HepG2 (cell line): ENCODE data around the gene ABCC1. TPM values are rescaled to one million over a fixed set of nuclear protein-coding genes. Genes with fewer than 3 reads are reported as not detected.

Experiments used
- AKNA ChIP-seq: sonication (generic); formaldehyde crosslinking; IDR thresholded peaks from 2 replicates; pipeline ENCODE4 v1.4.0; 2020; ENCODE audit warnings: missing genetic modification reagents, borderline replicate concordance
- CENPX ChIP-seq: sonication (generic); formaldehyde crosslinking; IDR thresholded peaks from 2 replicates; pipeline ENCODE4 v1.9.0; 2021; ENCODE audit warnings: mild to moderate bottlenecking, missing genetic modification reagents, moderate library complexity
- CREB1 ChIP-seq, 2 experiments: fragments of 450-650 bp in 1 of 2; IDR thresholded peaks; 2 replicates each; pipeline ENCODE4 v1.6.1; 2016 to 2017; ENCODE audit warnings: control low read depth in 1 of 2, mild to moderate bottlenecking in 1 of 2, missing compliant biosample characterization in 1 of 2, missing genetic modification characterization in 1 of 2
- E2F5 ChIP-seq: sonication (generic); formaldehyde crosslinking; conservative IDR thresholded peaks from 2 replicates; pipeline ENCODE4 v1.4.0; 2020; ENCODE audit warnings: missing genetic modification reagents
- IRX3 ChIP-seq: sonication (generic); formaldehyde crosslinking; IDR thresholded peaks from 2 replicates; pipeline ENCODE4 v1.8.1; 2023; ENCODE audit warnings: mild to moderate bottlenecking, low read depth, missing genetic modification reagents, borderline replicate concordance
- KAT7 ChIP-seq: IDR thresholded peaks from 2 replicates; pipeline ENCODE4 v1.6.1; 2018; ENCODE audit warnings: borderline replicate concordance, missing compliant biosample characterization
- KDM1A ChIP-seq: IDR thresholded peaks from 2 replicates; pipeline ENCODE4 v1.6.1; 2016; ENCODE audit warnings: missing compliant biosample characterization
- MEF2D ChIP-seq: sonication (generic); formaldehyde crosslinking; IDR thresholded peaks from 2 replicates; pipeline ENCODE4 v1.5.1; 2020; ENCODE audit warnings: mild to moderate bottlenecking, missing genetic modification reagents
- NKX3-1 ChIP-seq: sonication (generic); formaldehyde crosslinking; IDR thresholded peaks from 2 replicates; pipeline ENCODE4 v1.5.0; 2020; ENCODE audit warnings: missing genetic modification reagents
- RARA ChIP-seq: IDR thresholded peaks from 2 replicates; pipeline ENCODE4 v1.6.1; 2016; ENCODE audit warnings: missing genetic modification reagents, missing compliant biosample characterization
- RARG ChIP-seq: sonication (generic); formaldehyde crosslinking; IDR thresholded peaks from 2 replicates; pipeline ENCODE4 v1.4.0; 2020; ENCODE audit warnings: low read depth, mild to moderate bottlenecking, missing genetic modification reagents
- SPEN ChIP-seq: sonication (generic); formaldehyde crosslinking; IDR thresholded peaks from 2 replicates; pipeline ENCODE4 v1.5.1; 2020; ENCODE audit warnings: low read depth, mild to moderate bottlenecking, missing genetic modification reagents
- SRY ChIP-seq: sonication (generic); formaldehyde crosslinking; IDR thresholded peaks from 2 replicates; pipeline ENCODE4 v1.8.0; 2022; ENCODE audit warnings: mild to moderate bottlenecking, missing genetic modification reagents
- SUZ12 ChIP-seq: fragments of 150-350 bp; IDR thresholded peaks from 2 replicates; pipeline ENCODE4 v1.6.1; 2014; ENCODE audit warnings: low read depth, low read length
- TCF7L2 ChIP-seq: IDR thresholded peaks from 2 replicates; pipeline ENCODE4 v1.6.1; 2011; ENCODE audit warnings: mild to moderate bottlenecking, low read depth, low read length, moderate library complexity
- TOPORS ChIP-seq: sonication (generic); formaldehyde crosslinking; IDR thresholded peaks from 2 replicates; pipeline ENCODE4 v1.8.0; 2023; ENCODE audit warnings: mild to moderate bottlenecking, missing genetic modification reagents
- ZNF569 ChIP-seq: sonication (generic); formaldehyde crosslinking; IDR thresholded peaks from 2 replicates; pipeline ENCODE4 v1.5.0; 2020; ENCODE audit warnings: mild to moderate bottlenecking, missing genetic modification reagents, moderate library complexity, borderline replicate concordance
- ZNF75D ChIP-seq: sonication (generic); formaldehyde crosslinking; IDR thresholded peaks from 2 replicates; pipeline ENCODE4 v1.8.1; 2023; ENCODE audit warnings: missing genetic modification reagents, mild to moderate bottlenecking, borderline replicate concordance
- polyA plus RNA-seq, 8 experiments: library from polyadenylated mRNA; depleted of rRNA in 3 of 8; stranded (reverse) in 7 of 8; unstranded in 1 of 8; fragments of >200 nt; fragmentation: Illumina TruSeq in 4 of 8; extraction: Trizol in 4 of 8; gene quantifications; 2 replicates each; pipeline versions ENCODE4 v1.2.1 to v1.2.3, GENCODE V29; 2011 to 2016; ENCODE audit warnings: low read depth in 4 of 8, missing spikeins in 1 of 8, mixed read lengths in 1 of 8; ENCODE audit not compliant: insufficient read depth in 1 of 8
- total RNA-seq, 5 experiments: library from RNA; depleted of rRNA; stranded (reverse); fragments of >200 nt; fragmentation: Illumina TruSeq; extraction: Trizol; gene quantifications; 2 replicates each; pipeline ENCODE4 v1.2.3, GENCODE V29; 2016; ENCODE audit warnings: low read depth in 1 of 5
- TF ChIP-seq, protein P1 (sequence below): IDR thresholded peaks from 2 replicates; pipeline ENCODE4 v1.6.1; 2018; ENCODE audit warnings: missing genetic modification reagents
- TF ChIP-seq, protein P2 (sequence below): sonication (generic); formaldehyde crosslinking; IDR thresholded peaks from 2 replicates; pipeline ENCODE4 v1.4.0; 2020; ENCODE audit warnings: mild to moderate bottlenecking, missing genetic modification reagents
- TF ChIP-seq, protein P3 (sequence below): IDR thresholded peaks from 2 replicates; pipeline ENCODE4 v1.6.1; 2016; ENCODE audit warnings: missing genetic modification reagents, missing compliant biosample characterization

ABCC1 gene
- total and polyA plus RNA-seq, 2 of the 13 experiments (the other 11 are each of a cell fraction or from before 2014, with no cell fraction given): 13.0 to 30.6 TPM

- TF ChIP-seq ZNF569 (CRISPR knock-in tag) (no peak), RARA (CRISPR knock-in tag) (no peak), TOPORS (CRISPR knock-in tag) (no peak), AKNA (no peak), E2F5 (CRISPR knock-in tag) (no peak), CENPX (no peak), CREB1 (IDR thresholded peaks at IDR 0.05) (no peak), CREB1 (CRISPR knock-in tag; IDR thresholded peaks at IDR 0.05) (no peak), TCF7L2 (no peak), ZNF75D (CRISPR knock-in tag) (no peak), SPEN (CRISPR knock-in tag) (no peak), SUZ12 (no peak), RARG (CRISPR knock-in tag) (no peak), IRX3 (CRISPR knock-in tag) (no peak), NKX3-1 (CRISPR knock-in tag) (no peak), MEF2D (CRISPR knock-in tag) (no peak), KAT7 (CRISPR knock-in tag) (no peak), SRY (no peak), KDM1A (peak; percentile 36; the same call in 1 of the 2 replicates)
- TF ChIP-seq, protein P1, sequence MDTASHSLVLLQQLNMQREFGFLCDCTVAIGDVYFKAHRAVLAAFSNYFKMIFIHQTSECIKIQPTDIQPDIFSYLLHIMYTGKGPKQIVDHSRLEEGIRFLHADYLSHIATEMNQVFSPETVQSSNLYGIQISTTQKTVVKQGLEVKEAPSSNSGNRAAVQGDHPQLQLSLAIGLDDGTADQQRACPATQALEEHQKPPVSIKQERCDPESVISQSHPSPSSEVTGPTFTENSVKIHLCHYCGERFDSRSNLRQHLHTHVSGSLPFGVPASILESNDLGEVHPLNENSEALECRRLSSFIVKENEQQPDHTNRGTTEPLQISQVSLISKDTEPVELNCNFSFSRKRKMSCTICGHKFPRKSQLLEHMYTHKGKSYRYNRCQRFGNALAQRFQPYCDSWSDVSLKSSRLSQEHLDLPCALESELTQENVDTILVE (CRISPR knock-in tag): no peak
- TF ChIP-seq, protein P2, sequence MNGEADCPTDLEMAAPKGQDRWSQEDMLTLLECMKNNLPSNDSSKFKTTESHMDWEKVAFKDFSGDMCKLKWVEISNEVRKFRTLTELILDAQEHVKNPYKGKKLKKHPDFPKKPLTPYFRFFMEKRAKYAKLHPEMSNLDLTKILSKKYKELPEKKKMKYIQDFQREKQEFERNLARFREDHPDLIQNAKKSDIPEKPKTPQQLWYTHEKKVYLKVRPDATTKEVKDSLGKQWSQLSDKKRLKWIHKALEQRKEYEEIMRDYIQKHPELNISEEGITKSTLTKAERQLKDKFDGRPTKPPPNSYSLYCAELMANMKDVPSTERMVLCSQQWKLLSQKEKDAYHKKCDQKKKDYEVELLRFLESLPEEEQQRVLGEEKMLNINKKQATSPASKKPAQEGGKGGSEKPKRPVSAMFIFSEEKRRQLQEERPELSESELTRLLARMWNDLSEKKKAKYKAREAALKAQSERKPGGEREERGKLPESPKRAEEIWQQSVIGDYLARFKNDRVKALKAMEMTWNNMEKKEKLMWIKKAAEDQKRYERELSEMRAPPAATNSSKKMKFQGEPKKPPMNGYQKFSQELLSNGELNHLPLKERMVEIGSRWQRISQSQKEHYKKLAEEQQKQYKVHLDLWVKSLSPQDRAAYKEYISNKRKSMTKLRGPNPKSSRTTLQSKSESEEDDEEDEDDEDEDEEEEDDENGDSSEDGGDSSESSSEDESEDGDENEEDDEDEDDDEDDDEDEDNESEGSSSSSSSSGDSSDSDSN (CRISPR knock-in tag): no peak
- TF ChIP-seq, protein P3, sequence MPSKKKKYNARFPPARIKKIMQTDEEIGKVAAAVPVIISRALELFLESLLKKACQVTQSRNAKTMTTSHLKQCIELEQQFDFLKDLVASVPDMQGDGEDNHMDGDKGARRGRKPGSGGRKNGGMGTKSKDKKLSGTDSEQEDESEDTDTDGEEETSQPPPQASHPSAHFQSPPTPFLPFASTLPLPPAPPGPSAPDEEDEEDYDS (CRISPR knock-in tag): no peak
These were observed 745 bp upstream of the ABCC1 start (continued) for GRCh38 chr16:15948532-15949209.
